Thyroid gland (tissue), 4 donors: ENCODE measurements around the gene CD53.

Experiments used
- CTCF ChIP-seq, 6 experiments: fragments of 200-600 bp in 3 of 6; fragments of 450-650 bp in 3 of 6; sonication (generic) in 3 of 6; IDR thresholded peaks; one replicate each; pipeline ENCODE4 v1.5.1; 2016 to 2019; ENCODE audit warnings: antibody characterized with exemption in 6 of 6, mild to moderate bottlenecking in 2 of 6, inconsistent platforms in 1 of 6, moderate library complexity in 1 of 6
- POLR2A ChIP-seq, 2 donors: fragments of 450-650 bp; IDR thresholded peaks; one replicate each; pipeline ENCODE4 v1.6.1; 2017; ENCODE audit warnings: antibody characterized with exemption in 2 of 2, mild to moderate bottlenecking in 2 of 2, moderate library complexity in 1 of 2

- TF ChIP-seq POLR2A (IDR thresholded peaks at IDR 0.05) = no peak
- TF ChIP-seq CTCF (IDR thresholded peaks at IDR 0.05) = no peak
These were observed 6.0 kb downstream of the CD53 start for GRCh38 chr1:110878993-110879392.
